HG03280 (cell line): ENCODE data around the gene TNFSF15.

Source experiments
- ATAC-seq: cut with Tn5 transposase; IDR thresholded peaks from one replicate; pipeline ENCODE4 v1.9.1; 2021; ENCODE audit warnings: mild to moderate bottlenecking, moderate library complexity; ENCODE audit not compliant: unreplicated experiment

The TNFSF15 gene

DNA sequence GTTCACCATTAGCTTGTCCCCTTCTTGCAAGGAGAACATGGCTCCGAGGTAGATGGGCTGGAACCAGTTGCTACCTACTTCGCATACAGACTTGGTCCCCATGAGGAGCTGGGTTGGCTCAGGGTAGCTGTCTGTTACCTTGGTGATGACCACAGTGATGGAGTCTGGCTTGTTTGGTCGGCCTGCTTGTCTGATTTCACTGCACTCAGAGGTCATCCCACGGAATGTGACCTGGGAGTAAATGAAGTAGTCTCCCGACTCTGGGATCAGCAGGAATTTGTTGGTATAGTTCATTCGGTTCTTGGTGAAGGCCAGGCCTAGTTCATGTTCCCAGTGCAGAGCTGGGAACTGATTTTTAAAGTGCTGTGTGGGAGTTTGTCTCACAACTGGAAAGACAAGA, 15.3 kb downstream of the TNFSF15 start:
- ATAC-seq = no peak

DNA sequence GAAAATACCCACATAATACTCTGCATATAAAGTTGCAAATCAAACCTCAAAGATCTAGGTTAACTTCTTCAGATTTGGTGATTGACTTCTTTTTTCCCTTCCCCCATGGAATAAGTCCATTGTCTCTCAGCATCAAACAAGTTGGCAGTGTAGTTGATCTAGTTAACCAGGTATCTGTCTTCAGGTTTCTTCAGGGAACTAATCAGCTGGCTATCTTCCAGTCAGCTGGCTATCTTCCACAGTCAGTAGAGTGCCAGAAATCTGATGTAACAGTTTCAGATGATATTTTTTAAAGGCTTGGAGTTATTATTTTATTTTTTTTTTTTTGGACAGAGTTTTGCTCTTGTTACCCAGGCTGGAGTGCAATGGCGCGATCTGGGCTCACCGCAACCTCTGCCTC, 16.8 kb downstream of the TNFSF15 start:
- ATAC-seq = no peak

DNA sequence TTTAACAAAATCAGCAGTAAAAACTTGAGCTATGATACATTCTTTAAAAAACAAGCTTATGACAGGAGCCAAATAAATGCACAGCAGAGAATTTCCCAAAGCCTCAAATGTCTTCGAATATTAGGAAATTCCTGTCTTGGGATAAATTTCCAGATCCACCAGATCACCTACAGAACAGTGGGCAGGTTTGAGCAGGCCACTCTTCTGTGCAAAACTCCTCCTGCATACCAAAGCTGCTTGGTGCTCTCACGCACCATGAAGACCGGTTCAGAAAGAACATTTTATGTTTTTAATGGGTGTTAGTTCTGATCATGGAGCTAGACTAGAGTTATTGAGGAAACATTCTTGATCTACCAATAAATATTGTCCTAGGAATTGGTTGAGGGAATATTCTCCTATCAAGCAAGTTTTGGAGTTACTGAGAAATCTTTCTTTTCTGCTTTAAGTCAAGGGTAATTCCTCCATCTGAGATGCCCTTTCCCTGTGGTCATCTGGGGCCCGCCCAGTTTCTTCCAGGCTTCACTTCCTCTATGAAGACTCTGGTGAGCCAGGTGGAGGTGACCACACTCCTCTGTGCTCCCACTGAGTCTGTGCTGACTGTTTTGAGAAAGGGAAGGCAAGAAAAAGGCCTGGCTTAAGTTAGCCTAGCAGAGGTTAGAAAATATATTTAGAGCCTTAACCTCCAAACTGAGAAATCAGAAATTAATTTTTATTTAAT, 17.9 kb downstream of the TNFSF15 start:
- no peak for ATAC-seq

DNA sequence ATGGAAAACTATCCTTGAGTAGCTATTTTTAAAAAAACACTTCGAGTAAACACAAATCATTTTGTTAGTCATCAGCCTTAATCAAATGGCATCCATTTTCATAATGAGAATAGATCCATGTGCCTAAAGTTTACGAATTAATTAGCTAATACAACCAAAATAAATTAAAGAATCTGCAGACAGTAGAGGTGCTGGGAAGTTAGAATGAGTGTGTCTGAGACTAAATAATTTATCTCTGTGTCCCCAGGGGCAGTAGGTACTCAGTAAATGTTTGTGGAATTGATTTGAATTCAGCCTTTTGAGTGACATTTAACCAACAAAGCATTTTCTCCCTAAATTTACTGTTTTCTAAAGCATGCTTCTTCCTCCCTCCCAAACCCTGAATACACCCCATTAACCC, 18.6 kb downstream of the TNFSF15 start:
- no peak for ATAC-seq

DNA sequence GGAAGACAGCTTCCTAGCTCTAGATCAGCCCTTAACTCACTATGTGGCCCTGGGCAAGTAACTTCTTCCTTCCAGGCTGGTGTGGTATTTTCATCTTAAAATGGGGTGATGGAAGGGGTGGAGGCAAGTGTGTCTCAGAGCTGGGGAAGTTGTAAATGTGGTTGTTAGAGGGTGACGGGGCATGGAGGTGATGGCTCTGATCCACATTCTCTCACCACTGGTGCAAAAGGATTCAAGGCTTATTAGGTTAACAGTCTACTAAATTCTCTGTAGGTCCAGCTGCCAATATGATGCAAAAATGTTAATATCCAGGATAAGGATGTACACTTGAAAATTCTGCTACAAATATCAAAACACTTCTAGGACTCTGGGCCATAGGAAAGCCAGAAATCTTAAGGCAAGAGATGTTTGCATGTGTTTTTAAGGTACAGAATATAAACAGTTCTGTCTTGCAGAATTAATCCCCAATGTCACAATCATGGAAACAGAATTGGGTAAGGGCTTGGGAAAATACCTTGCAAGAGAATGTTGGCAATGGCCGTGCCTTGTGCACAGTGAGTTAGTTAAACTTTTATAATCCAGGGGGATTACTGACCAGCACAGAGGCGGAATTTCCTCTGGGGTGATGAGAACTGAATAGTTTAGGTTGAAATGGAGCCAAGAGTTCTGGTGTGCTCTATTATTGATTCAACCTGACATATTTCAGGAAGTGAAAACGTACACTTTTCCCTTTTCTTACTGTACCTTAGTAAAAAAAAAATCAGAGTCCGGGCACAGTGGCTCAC, 19.8 kb downstream of the TNFSF15 start:
- no peak for ATAC-seq

DNA sequence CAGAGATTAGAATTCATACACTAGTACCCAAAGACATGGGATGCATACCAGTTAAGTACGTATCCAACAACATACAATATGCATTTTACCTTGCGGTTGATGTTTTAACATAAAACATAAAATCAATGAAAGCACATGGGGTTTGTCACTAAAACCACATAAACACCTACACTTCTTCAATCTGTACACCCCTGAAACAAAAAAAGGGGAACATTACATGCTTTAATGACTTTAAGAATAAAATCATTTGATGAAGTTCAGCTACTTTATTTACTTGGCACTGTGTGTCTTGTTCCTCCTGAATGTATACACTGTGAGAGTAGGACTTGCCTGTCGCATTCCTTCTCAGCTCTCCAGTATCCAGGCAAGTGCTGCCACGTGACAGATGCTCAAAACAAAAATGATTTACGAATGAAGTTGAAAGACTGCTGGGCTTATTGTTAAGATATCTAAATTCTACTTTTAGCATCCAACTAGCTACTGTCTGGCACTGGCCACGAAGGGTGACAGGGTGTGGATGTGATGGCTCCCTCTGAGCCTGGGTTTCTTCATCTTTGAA, 21.0 kb downstream of the TNFSF15 start:
- ATAC-seq = no peak

DNA sequence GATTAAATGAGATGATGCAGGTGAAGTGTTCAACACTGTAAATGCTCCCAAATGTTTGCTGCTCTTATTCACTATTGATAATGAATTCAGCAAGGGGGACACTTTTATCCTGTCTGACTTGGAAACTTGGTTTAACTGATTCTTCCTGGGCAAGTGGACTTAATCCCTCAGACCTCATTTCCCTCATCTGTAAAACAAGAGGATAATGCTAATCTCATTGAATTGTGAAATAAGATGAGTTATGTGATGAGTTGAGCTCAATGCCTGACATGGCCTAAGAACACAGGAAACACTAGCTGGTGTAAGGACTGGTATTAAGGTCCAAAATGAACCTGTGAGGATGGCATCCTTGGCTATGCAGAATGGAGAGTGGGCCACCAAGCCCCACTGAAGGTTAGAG, 23.3 kb downstream of the TNFSF15 start:
- ATAC-seq = no peak

DNA sequence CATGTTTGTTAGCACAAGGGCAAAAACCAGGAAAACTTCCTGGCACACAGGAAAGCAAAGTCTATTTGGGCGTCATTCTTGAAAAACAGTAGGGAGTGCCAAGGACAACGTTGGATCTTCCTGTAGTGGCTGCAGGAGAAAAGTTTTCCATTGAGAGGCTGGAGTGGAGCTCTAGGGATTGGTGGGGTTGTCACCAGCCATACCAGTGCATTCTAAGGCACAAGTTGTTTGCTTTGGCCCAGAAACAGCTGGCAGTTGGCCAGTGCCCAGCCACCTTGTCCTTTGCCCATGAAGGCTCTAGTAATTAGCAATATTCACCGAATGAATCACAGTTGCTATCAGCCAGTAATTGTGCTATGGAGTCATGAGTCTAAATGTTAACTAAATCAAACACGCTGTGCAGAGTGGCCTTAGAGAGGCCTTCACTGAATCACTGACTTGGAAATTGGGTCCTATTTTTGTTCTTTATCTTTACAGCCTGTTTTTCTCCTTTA, 26.4 kb downstream of the TNFSF15 start:
- no peak for ATAC-seq

DNA sequence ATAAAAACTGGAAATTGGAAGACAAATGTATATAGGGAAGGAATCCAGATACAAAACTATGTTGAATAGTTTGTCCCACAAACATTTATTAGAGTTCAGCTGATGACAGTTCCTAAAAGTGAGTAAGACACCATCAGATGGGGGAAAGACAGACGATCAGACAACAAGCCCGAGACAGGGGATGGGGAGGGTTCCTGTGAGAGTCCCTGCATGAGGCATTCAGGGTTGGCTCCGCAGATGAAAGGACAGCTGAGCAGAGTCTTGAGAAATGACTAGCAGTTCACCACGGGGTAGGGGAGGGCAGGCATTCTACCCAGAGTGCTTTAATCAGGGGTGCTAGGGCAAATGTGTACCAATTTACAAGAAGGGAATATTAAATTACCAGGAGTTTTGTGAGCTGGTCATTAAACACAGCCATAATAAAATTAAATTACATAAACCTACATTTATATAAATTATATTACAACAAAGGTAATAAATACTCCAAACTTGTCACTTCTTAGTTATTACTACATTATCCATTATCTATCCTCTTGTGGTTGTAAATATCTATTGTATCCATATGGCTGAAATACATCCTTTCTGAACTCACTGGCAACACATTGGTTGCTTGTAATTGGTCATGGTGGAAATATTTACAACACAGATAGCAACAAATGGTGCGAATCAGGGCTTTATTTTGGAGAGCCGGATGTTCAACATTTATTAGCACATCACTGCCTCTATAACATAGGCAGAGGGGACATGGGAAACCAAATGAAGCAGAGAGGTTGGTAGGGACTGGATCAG, 27.8 kb downstream of the TNFSF15 start:
- ATAC-seq = no peak

DNA sequence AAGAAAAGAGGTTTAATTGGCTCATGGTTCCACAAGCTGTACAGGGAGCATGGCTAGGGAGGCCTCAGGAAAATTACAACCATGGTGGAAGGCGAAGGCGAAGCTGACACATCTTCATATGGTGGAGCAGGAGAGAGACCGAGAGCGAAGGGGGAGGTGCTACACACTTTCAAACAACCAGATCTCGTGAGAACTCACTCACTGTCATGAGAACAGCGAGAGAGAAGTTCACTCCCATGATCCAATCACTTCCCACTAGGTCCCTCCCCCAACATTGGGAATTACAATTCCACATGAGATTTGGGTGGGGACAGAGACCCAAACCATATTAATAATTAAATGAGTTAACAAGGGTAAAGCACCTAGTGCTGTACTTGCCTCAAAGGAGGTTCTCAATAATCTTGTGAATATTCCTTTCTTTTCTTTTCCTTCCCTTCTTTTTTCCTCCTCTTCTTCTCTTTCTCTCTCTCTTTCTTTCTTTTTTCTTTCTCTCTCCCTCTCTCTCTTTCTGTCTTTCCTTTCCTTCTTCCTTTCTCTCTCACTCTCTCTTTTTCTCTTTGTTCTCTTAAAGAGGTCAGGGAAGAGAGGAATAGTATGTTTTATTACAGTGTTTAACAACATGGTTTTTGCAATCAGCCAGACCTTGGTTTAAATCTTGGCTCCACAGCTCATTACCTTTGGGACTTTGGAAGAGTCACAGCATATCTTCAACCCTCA, 29.0 kb downstream of the TNFSF15 start:
- no peak for ATAC-seq

DNA sequence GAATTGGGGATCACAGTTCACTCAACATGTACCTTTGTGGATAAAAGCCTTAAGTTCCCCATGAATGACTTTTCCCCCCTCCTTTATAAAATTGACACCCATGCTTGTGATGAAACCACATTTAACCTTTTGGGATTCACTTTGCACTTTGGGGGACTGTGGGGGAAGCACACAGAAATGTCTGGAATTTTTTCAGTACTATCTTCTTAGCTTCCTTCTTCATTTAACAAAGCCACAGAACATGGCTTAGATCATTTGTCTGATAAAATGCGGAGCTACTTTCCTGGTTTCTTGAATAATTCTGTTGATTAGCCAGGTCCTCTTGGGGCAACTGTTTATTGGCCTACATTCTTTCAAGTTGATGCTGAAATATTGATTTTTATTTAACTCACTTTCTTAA, 29.9 kb downstream of the TNFSF15 start:
- no peak for ATAC-seq

DNA sequence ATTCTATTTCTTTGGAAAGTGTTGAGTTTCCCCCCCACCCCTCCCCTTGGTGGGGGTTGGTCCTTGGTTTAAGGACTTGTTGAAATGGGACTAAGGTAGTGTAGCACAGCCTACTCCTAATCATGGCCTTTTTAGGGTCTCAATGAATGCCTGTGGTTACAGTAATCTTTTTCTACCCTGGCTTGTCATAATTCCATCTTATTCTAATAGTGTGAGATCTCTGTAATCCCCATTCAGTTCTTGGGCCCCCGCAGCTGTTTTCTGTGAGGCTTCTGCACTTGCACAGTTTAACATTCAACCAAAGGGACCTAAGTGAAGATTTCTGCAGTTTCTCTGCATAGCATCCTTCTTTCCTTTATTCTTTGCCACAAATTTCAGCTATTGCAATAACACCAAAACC, 30.7 kb downstream of the TNFSF15 start:
- ATAC-seq = no peak

DNA sequence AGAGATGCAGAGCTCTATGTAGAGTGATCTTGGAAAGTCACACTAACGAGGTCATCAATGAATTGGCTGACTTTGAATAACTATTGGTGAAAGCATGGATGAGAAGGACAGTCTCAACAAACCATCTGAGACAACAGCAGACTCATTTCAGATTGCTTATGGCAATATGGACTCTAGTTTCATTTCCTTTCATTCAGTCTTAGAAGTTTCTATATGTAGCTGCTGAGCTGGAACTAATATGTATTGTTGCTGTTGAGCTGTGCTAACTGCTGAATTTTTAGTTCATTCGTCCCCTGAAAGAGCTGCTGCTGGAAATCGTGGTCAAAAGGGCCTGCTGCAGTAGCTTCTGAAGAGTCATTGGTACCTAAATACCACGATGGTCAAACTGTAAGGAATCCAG, 31.3 kb downstream of the TNFSF15 start:
- no peak for ATAC-seq

DNA sequence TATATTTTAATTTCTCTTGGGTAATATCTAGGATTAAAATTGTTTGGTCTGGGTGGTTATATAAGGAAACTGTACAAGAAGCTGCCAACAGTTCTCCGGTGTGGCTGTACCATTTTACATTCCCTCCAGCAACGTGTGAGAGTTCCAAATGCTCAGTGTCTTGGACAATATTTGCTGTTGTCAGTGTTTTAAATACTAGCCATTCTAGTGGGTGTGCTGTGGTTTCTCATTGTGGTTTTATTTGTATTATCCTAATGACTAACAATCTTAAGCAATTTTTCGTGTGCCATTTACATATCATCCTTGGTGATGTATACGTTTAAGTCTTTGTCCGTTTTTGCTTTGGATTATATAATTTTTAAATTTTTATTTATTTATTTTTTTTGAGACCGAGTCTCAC, 34.0 kb downstream of the TNFSF15 start:
- ATAC-seq = no peak

DNA sequence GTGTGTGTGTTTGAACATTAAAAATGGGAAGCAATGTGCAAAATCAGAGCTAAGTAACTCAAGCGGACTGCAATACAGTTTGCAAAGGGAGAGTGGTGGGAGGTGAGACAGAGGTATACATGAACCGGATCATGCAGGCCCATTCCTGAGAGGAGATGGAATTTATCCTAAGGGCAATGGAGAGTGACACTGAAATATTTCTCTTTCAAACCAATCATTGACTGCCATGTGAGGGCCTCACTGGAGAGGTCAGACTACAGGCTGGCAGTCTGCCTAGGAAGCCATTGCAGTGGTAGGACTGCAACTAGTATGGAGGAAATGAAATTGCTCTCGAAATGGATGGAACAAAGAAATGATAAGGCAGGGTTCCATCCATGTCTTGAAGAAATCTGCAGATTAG, 34.8 kb downstream of the TNFSF15 start:
- no peak for ATAC-seq

DNA sequence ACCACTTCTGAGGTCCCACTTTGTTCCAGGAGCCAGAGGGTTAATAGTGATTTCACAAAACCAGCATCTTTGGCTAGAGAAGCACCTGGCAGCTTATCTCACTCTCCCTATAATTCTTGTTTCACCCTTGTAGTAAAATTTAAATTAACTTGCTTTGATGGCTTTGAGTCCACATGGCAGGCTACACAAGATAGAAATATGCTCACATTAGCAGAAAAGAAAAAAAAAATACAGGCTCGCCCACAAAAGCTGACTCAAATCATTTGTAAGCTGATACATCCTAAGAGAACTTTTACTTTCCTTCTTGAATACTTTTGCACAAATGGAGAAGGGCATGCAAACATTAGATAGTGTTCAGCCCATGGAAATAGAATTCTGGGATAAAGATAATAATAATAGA, 36.2 kb downstream of the TNFSF15 start:
- no peak for ATAC-seq

DNA sequence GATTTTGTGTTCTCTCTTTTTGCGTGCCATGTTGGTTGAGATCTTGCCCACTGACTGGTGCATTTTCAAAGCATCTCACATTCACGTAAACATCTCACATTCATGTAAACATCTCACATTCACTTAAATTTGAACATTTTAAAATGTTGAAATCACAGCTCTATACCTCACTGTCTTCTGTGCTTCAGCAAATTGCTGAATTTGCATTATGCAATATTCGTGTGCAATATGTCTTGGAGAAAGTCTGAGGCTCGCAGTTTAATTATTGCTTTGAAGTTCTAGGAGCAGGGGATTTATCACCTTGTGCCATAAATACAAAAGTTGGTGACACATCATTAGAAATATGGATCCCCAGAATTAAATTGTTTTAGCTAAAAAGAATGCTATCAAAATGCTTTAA, 42.6 kb downstream of the TNFSF15 start:
- no peak for ATAC-seq

DNA sequence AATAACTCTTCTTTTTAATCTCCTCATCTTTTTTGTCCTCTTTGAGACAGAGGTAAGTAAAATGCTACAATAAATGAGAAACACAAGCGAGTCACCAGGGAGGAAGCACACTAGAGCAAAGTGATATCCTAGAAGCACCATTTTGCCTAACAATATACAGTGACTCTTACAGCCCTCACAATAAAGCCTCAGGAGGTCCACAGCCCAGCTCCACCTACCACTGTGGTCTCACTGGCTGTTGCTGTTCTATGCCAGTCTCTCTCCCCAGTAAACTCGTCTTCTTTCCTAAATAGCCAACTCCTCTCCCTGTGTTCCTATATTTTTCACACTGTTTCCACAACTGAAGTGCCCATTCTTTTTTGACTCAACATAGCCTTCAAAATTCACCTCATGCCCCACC, 44.3 kb downstream of the TNFSF15 start:
- ATAC-seq = no peak

DNA sequence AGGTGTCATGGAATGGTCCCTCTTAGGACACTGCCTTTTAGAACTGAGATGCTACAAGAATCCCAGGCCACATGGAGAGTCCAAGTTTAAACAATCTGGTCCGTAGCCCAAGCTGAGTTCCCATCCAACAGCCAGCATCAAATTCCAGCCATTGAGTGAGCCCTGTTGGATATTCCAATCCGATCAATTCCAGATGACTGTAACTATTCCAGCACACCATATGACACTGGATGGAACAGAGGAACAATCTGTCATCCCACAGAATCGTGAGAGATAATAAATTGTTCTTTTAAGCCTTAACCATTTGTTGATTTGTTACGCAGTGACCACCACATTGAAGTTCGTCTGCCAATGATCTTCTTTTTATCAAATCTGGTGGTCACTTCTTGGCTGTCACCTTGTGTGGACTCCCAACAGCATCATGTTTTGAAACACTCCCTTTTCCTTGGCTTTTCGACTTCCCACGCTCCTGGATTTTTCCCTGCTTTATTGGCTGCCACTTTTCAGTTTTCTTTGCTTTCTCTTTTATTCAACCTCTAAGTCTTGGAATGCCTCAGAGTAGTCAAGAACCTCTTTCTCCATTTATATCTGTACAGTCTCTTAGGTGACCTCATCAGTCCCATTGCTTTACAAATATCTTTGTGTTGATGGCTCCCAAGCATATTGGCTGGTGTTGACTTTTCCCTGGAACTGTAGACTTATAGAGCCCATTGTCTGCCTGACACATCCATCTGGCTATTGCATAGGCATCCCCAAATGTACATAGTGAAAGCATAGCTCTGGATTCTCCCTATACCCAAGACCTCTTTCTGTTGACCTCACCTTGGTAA, 46.1 kb downstream of the TNFSF15 start:
- no peak for ATAC-seq

DNA sequence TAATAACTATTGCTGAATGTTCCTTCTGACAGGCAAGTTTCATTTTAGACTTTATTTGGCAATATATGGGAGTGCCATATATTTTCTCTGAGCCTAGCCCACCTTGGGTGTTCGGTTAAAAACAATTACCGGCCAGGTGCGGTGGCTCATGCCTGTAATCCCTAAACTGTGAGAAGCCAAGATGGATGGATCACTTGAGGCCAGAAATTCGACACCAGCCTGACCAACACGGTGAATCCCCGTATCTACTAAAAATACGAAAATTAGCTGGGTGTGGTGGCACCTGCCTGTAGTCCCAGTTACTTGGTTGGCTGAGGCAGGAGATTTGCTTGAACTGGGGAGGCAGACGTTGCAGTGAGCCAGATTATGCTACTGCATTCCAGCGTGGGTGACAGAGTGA, 47.9 kb downstream of the TNFSF15 start:
- ATAC-seq = no peak
